ENCODE measurements around the gene UPF3A.

UPF3A gene

GRCh38 chr13:114309806-114310410 is 28.5 kb downstream of the UPF3A start:
- Histone ChIP-seq H3K27ac (ENCODE audit: low read depth, low read length, poor library complexity, severe bottlenecking) (peak overlapping the region; percentile 93), H2AFZ (ENCODE audit: low read length) (peak overlapping the region; percentile 8; the same call in 1 of the 2 replicates), H3F3A (ENCODE audit: insufficient read depth, low read length) (peaks cover 8% of the 10 kb centered on the region; the same call in 1 of the 2 replicates), H3K9me2 (ENCODE audit: low read depth, low read length) (no peaks in the 10 kb centered on the region), H3K4me3 (ENCODE audit: low read depth, low read length, poor library complexity, severe bottlenecking) (no peak overlapping the region), H3K4me1 (ENCODE audit: insufficient read depth, low read length, severe bottlenecking) (peaks cover 51% of the 10 kb centered on the region), H3K79me2 (ENCODE audit: insufficient read depth, low read length) (peaks cover 10% of the 10 kb centered on the region), H3K4me2 (ENCODE audit: low read length) (peak overlapping the region; percentile 35; the same call in 1 of the 2 replicates), H3K27me3 (ENCODE audit: insufficient read depth, low read length) (no peaks in the 10 kb centered on the region), H3K9ac (ENCODE audit: low read length) (peak overlapping the region; percentile 9; the same call in 1 of the 2 replicates), H4K20me1 (ENCODE audit: insufficient read depth, low read length) (no peaks in the 10 kb centered on the region), H3K9me3 (ENCODE audit: low read length) (no peaks in the 10 kb centered on the region), H3K36me3 (ENCODE audit: insufficient read depth, low read length) (peaks cover 18% of the 10 kb centered on the region)
- TF ChIP-seq EZH2 (IDR thresholded peaks at IDR 0.05; ENCODE audit: borderline replicate concordance, low read length) (no peak), CTCF (IDR thresholded peaks at IDR 0.05; ENCODE audit: low read length) (no peak)

GRCh38 chr13:114310956-114311355 is 29.6 kb downstream of the UPF3A start:
- peaks cover 8% of the 10 kb centered on the region; the same call in 1 of the 2 replicates for H3F3A ChIP-seq (ENCODE audit: insufficient read depth, low read length)
- no peaks in the 10 kb centered on the region for H4K20me1 ChIP-seq (ENCODE audit: insufficient read depth, low read length)
- no peaks in the 10 kb centered on the region for H3K9me3 ChIP-seq (ENCODE audit: low read length)
- H3K4me2 ChIP-seq (ENCODE audit: low read length), result peak overlapping the region; percentile 23; the same call in 1 of the 2 replicates
- no peaks in the 10 kb centered on the region for H3K9me2 ChIP-seq (ENCODE audit: low read depth, low read length)
- TF ChIP-seq EZH2 (IDR thresholded peaks at IDR 0.05; ENCODE audit: borderline replicate concordance, low read length) (no peak), CTCF (IDR thresholded peaks at IDR 0.05; ENCODE audit: low read length) (no peak)
- H3K9ac ChIP-seq (ENCODE audit: low read length), result peak overlapping the region; percentile 33; the same call in 1 of the 2 replicates
- H2AFZ ChIP-seq (ENCODE audit: low read length), result 0 out of 2 replicates have a peak overlapping the region, but pooled peaks have one; percentile 13
- peaks cover 61% of the 10 kb centered on the region for H3K4me1 ChIP-seq (ENCODE audit: insufficient read depth, low read length, severe bottlenecking)
- peaks cover 21% of the 10 kb centered on the region for H3K36me3 ChIP-seq (ENCODE audit: insufficient read depth, low read length)
- H3K27me3 ChIP-seq (ENCODE audit: insufficient read depth, low read length), result no peaks in the 10 kb centered on the region
- no peak overlapping the region for H3K4me3 ChIP-seq (ENCODE audit: low read depth, low read length, poor library complexity, severe bottlenecking)
- H3K79me2 ChIP-seq (ENCODE audit: insufficient read depth, low read length), result peaks cover 20% of the 10 kb centered on the region
- peak overlapping the region; percentile 93 for H3K27ac ChIP-seq (ENCODE audit: low read depth, low read length, poor library complexity, severe bottlenecking)

- H3F3A ChIP-seq (ENCODE audit: insufficient read depth, low read length), result peaks cover 8% of the 10 kb centered on the region; the same call in 1 of the 2 replicates
- no peak for TF ChIP-seq EZH2 (IDR thresholded peaks at IDR 0.05; ENCODE audit: borderline replicate concordance, low read length)
- no peak for TF ChIP-seq CTCF (IDR thresholded peaks at IDR 0.05; ENCODE audit: low read length)
- peak overlapping the region; percentile 14; the same call in 1 of the 2 replicates for H3K9ac ChIP-seq (ENCODE audit: low read length)
- H3K9me3 ChIP-seq (ENCODE audit: low read length), result no peaks in the 10 kb centered on the region
- no peaks in the 10 kb centered on the region for H3K27me3 ChIP-seq (ENCODE audit: insufficient read depth, low read length)
- H3K27ac ChIP-seq (ENCODE audit: low read depth, low read length, poor library complexity, severe bottlenecking), result peak overlapping the region; percentile 93
- no peaks in the 10 kb centered on the region for H4K20me1 ChIP-seq (ENCODE audit: insufficient read depth, low read length)
- no peaks in the 10 kb centered on the region for H3K9me2 ChIP-seq (ENCODE audit: low read depth, low read length)
- peaks cover 19% of the 10 kb centered on the region for H3K36me3 ChIP-seq (ENCODE audit: insufficient read depth, low read length)
- peaks cover 24% of the 10 kb centered on the region for H3K79me2 ChIP-seq (ENCODE audit: insufficient read depth, low read length)
- peak overlapping the region; percentile 31 for H3K4me2 ChIP-seq (ENCODE audit: low read length)
- H3K4me3 ChIP-seq (ENCODE audit: low read depth, low read length, poor library complexity, severe bottlenecking), result no peak overlapping the region
- H2AFZ ChIP-seq (ENCODE audit: low read length), result no peak overlapping the region
- H3K4me1 ChIP-seq (ENCODE audit: insufficient read depth, low read length, severe bottlenecking), result peaks cover 66% of the 10 kb centered on the region
Observed at GRCh38 chr13:114311387-114311786, 30.0 kb downstream of the UPF3A start.

Data from OCI-LY1 (cell line).